Measurements from ENCODE around the gene UBR4. TPM values are rescaled to one million over a fixed set of nuclear protein-coding genes. Genes with fewer than 3 reads are reported as not detected.
A peak's percentile ranks its signal among the peaks of the same experiment; 100 is the strongest.
"Not testable (repeated sequence)": the region's sequence is repeated elsewhere in the genome, so short reads cannot be mapped to it uniquely, and the experiment has no call there.

UBR4 gene
- total RNA-seq (138 and 175 TPM in 2 replicates), polyA plus RNA-seq (140 and 166 TPM in 2 replicates)

GRCh38 chr1:19209990-19210771, at the start of gene UBR4:
Gene UBR4 (minus strand): TSS chr1:19210266. CDS start chr1:19210248, 18 bp downstream.
- peak within 1 kb of the TSS; percentile 54 for H2AFZ ChIP-seq
- WGBS (ENCODE audit: low lambda C conversion rate, missing lambda C conversion rate): 1% methylated on average over 61 of the region's 80 CpGs

DNA sequence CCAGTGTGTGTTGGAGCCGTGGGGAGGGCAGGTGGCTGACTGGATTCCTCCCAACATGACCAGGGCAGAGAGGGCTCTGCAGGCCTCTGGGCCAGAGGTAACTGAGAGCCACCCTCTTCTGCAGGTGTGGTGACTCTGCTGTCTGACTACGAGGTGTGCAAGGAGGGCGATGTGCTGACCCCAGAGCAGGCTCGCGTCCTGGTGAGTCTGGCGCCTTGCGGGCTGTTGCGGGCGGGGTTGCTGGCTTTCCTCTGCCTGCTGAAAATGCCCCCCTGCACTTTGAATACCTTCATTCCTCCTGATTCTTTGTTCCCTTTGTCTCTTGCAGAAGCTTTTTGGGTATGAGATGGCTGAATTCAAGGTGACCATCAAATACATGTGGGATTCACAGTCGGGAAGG, 48.3 kb upstream of the UBR4 start:
- Histone ChIP-seq H4K20me1 (ENCODE audit: insufficient read depth, poor library complexity, severe bottlenecking) (no peaks in the 10 kb centered on the region), H3K36me3 (replicated peaks; ENCODE audit: insufficient read depth, low read depth) (no peaks in the 10 kb centered on the region), H3K4me1 (ENCODE audit: insufficient read depth) (no peaks in the 10 kb centered on the region), H3K4me2 (no peak overlapping the region), H3K27ac (no peak overlapping the region), H3K9me2 (replicated peaks; ENCODE audit: insufficient read depth) (no peaks in the 10 kb centered on the region), H2AFZ (no peak overlapping the region), H3K4me3 (no peak overlapping the region), H3K79me2 (peaks cover 18% of the 10 kb centered on the region), H3K27me3 (no peaks in the 10 kb centered on the region), H3K9me3 (ENCODE audit: low read depth) (no peaks in the 10 kb centered on the region)
- DNase-seq (ENCODE audit: low spot score): no peak
- TF ChIP-seq EZH2phosphoT487 (IDR thresholded peaks at IDR 0.05; ENCODE audit: low read depth, severe bottlenecking, unreplicated experiment): no peak
- WGBS (ENCODE audit: low lambda C conversion rate, missing lambda C conversion rate): 97% methylated on average over 10 of the region's 10 CpGs

More at GRCh38 chr1:19209990-19210771, at the start of gene UBR4:
- H3K4me2 ChIP-seq: peak within 1 kb of the TSS; percentile 87
- H3K9me2 ChIP-seq (replicated peaks; ENCODE audit: insufficient read depth): no peaks in the 10 kb centered on the region
- peak within 1 kb of the TSS; percentile 76 for H3K4me3 ChIP-seq
- H3K79me2 ChIP-seq: peaks cover 92% of the 10 kb centered on the region
- H3K4me1 ChIP-seq (ENCODE audit: insufficient read depth): peaks cover 47% of the 10 kb centered on the region
- no peaks in the 10 kb centered on the region for H3K36me3 ChIP-seq (replicated peaks; ENCODE audit: insufficient read depth, low read depth)
- H3K27ac ChIP-seq: peak within 1 kb of the TSS; percentile 96
- DNase-seq (ENCODE audit: low spot score): peak; percentile 99
- H3K27me3 ChIP-seq: no peaks in the 10 kb centered on the region
- TF ChIP-seq, protein P1, sequence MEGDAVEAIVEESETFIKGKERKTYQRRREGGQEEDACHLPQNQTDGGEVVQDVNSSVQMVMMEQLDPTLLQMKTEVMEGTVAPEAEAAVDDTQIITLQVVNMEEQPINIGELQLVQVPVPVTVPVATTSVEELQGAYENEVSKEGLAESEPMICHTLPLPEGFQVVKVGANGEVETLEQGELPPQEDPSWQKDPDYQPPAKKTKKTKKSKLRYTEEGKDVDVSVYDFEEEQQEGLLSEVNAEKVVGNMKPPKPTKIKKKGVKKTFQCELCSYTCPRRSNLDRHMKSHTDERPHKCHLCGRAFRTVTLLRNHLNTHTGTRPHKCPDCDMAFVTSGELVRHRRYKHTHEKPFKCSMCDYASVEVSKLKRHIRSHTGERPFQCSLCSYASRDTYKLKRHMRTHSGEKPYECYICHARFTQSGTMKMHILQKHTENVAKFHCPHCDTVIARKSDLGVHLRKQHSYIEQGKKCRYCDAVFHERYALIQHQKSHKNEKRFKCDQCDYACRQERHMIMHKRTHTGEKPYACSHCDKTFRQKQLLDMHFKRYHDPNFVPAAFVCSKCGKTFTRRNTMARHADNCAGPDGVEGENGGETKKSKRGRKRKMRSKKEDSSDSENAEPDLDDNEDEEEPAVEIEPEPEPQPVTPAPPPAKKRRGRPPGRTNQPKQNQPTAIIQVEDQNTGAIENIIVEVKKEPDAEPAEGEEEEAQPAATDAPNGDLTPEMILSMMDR (IDR thresholded peaks at IDR 0.05; ENCODE audit: poor library complexity): no peak
- no peak for TF ChIP-seq EZH2phosphoT487 (IDR thresholded peaks at IDR 0.05; ENCODE audit: low read depth, severe bottlenecking, unreplicated experiment)
- no peak for TF ChIP-seq EZH2 (IDR thresholded peaks at IDR 0.05; ENCODE audit: borderline replicate concordance)
- no peaks in the 10 kb centered on the region for H3K9me3 ChIP-seq (ENCODE audit: low read depth)
- H4K20me1 ChIP-seq (ENCODE audit: insufficient read depth, poor library complexity, severe bottlenecking): peaks cover 38% of the 10 kb centered on the region

DNA sequence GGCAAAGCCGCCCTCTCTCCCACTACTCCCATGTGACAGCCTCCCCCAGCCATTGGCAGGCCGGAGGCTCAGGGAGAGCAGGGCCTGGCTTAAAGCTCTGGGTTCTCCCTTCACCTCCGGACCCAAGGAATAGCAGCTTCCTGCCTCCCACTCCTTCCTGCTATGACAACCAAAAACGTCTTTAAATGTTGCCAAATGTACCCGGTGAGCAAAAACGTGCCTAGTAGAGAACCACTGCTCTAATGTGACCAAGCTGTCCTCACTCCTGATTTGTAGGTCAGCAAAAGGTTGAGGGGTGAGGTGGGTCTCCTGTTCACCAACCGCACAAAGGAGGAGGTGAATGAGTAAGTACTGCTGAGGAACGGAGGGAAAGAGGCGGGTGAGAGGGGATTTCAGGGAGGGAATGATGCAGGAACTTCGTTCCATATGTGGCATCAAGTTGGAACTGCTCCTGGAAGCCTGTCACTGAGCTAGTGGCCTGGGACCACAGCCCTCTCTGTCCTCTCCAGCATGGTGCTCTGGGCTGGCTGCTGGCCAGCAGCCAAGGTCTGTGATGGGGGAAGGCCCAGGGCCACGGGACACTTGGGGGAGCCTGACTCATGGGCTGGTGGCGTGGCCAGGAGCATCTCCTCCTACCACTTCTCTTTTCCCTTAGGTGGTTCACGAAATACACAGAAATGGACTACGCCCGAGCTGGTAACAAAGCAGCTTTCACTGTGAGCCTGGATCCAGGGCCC, 47.3 kb upstream of the UBR4 start:
- Histone ChIP-seq H3K27ac (no peak overlapping the region), H3K4me1 (ENCODE audit: insufficient read depth) (peaks cover 9% of the 10 kb centered on the region), H3K79me2 (peaks cover 28% of the 10 kb centered on the region), H2AFZ (no peak overlapping the region), H4K20me1 (ENCODE audit: insufficient read depth, poor library complexity, severe bottlenecking) (no peaks in the 10 kb centered on the region), H3K9me2 (replicated peaks; ENCODE audit: insufficient read depth) (no peaks in the 10 kb centered on the region), H3K9me3 (ENCODE audit: low read depth) (no peaks in the 10 kb centered on the region), H3K4me2 (no peak overlapping the region), H3K4me3 (no peak overlapping the region), H3K27me3 (no peaks in the 10 kb centered on the region), H3K36me3 (replicated peaks; ENCODE audit: insufficient read depth, low read depth) (no peaks in the 10 kb centered on the region)
- WGBS (ENCODE audit: low lambda C conversion rate, missing lambda C conversion rate): 87% methylated on average over 15 of the region's 15 CpGs
- no peak for DNase-seq (ENCODE audit: low spot score)
- no peak for TF ChIP-seq EZH2phosphoT487 (IDR thresholded peaks at IDR 0.05; ENCODE audit: low read depth, severe bottlenecking, unreplicated experiment)
- TF ChIP-seq, protein P1 (IDR thresholded peaks at IDR 0.05; ENCODE audit: poor library complexity): no peak
- no peak for TF ChIP-seq EZH2 (IDR thresholded peaks at IDR 0.05; ENCODE audit: borderline replicate concordance)

- Histone ChIP-seq H3K79me2 (peaks cover 34% of the 10 kb centered on the region), H3K4me1 (ENCODE audit: insufficient read depth) (peaks cover 11% of the 10 kb centered on the region)
- not testable (repeated sequence) for H3K9me2 ChIP-seq (replicated peaks; ENCODE audit: insufficient read depth); H3K4me2 ChIP-seq; H3K36me3 ChIP-seq (replicated peaks; ENCODE audit: insufficient read depth, low read depth); H3K27me3 ChIP-seq; H3K9me3 ChIP-seq (ENCODE audit: low read depth); H3K27ac ChIP-seq; DNase-seq (ENCODE audit: low spot score); H3K4me3 ChIP-seq; H2AFZ ChIP-seq; H4K20me1 ChIP-seq (ENCODE audit: insufficient read depth, poor library complexity, severe bottlenecking)
- 98% methylated on average over 5 of the region's 5 CpGs for WGBS (ENCODE audit: low lambda C conversion rate, missing lambda C conversion rate)
Observed at GRCh38 chr1:19256301-19256700, 46.2 kb upstream of the UBR4 start.
